Pancreas (tissue), 10 donors: Measurements from ENCODE around the gene HES2. TPM values are rescaled to one million over a fixed set of nuclear protein-coding genes. Genes with fewer than 3 reads are reported as not detected.

ENCODE experiments used
- ATAC-seq, 4 donors: fragments of 200-7000 bp; cut with Tn5 transposase; one replicate each; pipeline versions ENCODE4 v1.8.0 to v1.9.1; 2020; ENCODE audit warnings: mild to moderate bottlenecking in 4 of 4, moderate library complexity in 4 of 4
- DNase-seq, 6 donors: peaks; one replicate each; pipeline ENCODE4 v3.0.0-alpha.2; 2020
- FAIRE-seq: peaks from 2 replicates; lab custom pipeline; 2012; peaks lifted over from hg19 to GRCh38; lab: Jason Lieb, UNC
- H3K27ac ChIP-seq, 4 donors: fragments of 200-600 bp; sonication (generic); 1 replicate in 3 of 4; 2 replicates in 1 of 4; pipeline versions ENCODE4 v1.5.0 to v1.8.0; 2020
- H3K27me3 ChIP-seq, 4 donors: fragments of 200-600 bp; one replicate each; pipeline ENCODE4 v1.8.0; 2021
- H3K36me3 ChIP-seq, 3 donors: fragments of 200-600 bp; sonication (generic) in 1 of 3; one replicate each; pipeline versions ENCODE4 v1.5.0 to v1.8.0; 2020 to 2021
- H3K4me1 ChIP-seq, 3 donors: fragments of 200-600 bp; one replicate each; pipeline ENCODE4 v1.8.0; 2021
- H3K4me3 ChIP-seq, 4 donors: fragments of 200-600 bp; sonication (generic) in 2 of 4; one replicate each; pipeline versions ENCODE4 v1.5.0 to v1.8.0; 2020 to 2021
- H3K9me3 ChIP-seq, 4 donors: fragments of 200-600 bp; one replicate each; pipeline ENCODE4 v1.8.0; 2021
- CTCF ChIP-seq, 4 donors: fragments of 200-600 bp; sonication (generic) in 3 of 4; IDR thresholded peaks; one replicate each; pipeline versions ENCODE4 v1.5.0 to v1.8.0; 2021; ENCODE audit warnings: antibody characterized with exemption in 4 of 4
- WGBS, 2 donors: extraction: QIAGEN DNeasy Blood & Tissue Kit; methylation state at CpG; one replicate each; pipeline ENCODE4 v1.1.7; 2013; 5-methylcytosine and 5-hydroxymethylcytosine counted together
- intact Hi-C, 3 donors: fragments of 100-400 bp; cut with DNase I; formaldehyde crosslinking; loops; one replicate each; pipeline versions ENCODE4 v1.11.1 to v1.14.2; 2022
- polyA plus RNA-seq, 2 donors: library from polyadenylated mRNA; stranded (reverse); fragments of 200-250 nt; gene quantifications; one replicate each; pipeline ENCODE4 v1.2.3, GENCODE V29; 2013
- total RNA-seq, 6 donors: library from RNA; stranded (reverse); fragmentation: NEBNext Ultra II Directional in 4 of 6; extraction: Animal tissue kit (Norgen Biotek cat#: 25700) in 4 of 6; gene quantifications; one replicate each; pipeline versions ENCODE4 v1.2.1 to v1.2.4, GENCODE V29; 2021 to 2023
- donor health status: healthy with polysubstance abuse.
- donor health status: DM: no; HTN: no; CAD: no; lungs with moderate emphysema.
- donor health status: DM: no; HTN: no; CAD: no.
- donor health status: control.
- donor health status: control.
- donor health status: Bipolar disorder and iron deficiency.
- donor health status: DM: yes; HTN: yes; CAD: no.
- donor health status: DM: no; HTN: no; CAD: no.
- donor health status: DM: no; HTN: no; CAD: no.
- donor health status: DM: yes; HTN: yes; CAD: no.

HES2 gene
- total and polyA plus RNA-seq, 8 donors, result 0.03 to 0.31 (median 0.09) TPM; not detected in 5

DNA sequence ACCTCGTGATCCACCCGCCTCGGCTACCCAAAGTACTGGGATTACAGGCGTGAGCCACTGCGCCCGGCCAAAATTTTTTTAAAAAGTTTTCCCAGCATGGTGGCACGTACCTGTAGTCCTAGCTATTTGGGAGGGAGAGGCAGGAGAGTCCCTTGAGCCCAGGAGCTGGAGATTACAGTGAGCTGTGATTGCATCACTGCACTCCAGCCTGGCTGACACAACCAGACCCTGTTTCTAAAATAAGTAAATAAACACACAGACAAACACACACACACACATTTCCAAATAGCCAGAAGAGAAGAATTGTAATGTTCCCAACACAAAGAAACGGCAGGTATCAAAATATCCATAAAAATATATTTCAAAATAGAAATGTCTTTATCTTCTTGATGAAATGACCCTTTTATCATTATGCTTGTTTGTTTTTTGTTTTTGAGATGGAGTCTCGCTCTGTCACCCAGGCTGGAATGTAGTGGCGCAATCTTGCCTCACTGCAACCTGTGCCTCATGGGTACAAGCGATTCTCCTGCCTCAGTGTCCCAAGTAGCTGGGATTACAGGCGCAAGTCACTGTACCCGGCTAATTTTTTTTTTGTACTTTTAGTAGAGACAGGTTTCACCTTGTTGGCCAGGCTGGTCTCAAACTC, 9.3 kb downstream of the HES2 start:
- intact Hi-C loops, result no loop called here
- Histone ChIP-seq H3K27me3 (no peaks in the 10 kb centered on the region), H3K27ac (no peak overlapping the region), H3K4me3 (no peak overlapping the region), H3K36me3 (no peaks in the 10 kb centered on the region), H3K4me1 (peaks cover 0 to 3% (median 0%) of the 10 kb centered on the region in 3 donors), H3K9me3 (no peaks in the 10 kb centered on the region)
- DNase-seq (no peak), FAIRE-seq (no peak), ATAC-seq (no peak)
- 71 to 76% methylated on average over 13 of the region's 13 CpGs for WGBS, 2 donors
- no peak for TF ChIP-seq CTCF (IDR thresholded peaks at IDR 0.05)

DNA sequence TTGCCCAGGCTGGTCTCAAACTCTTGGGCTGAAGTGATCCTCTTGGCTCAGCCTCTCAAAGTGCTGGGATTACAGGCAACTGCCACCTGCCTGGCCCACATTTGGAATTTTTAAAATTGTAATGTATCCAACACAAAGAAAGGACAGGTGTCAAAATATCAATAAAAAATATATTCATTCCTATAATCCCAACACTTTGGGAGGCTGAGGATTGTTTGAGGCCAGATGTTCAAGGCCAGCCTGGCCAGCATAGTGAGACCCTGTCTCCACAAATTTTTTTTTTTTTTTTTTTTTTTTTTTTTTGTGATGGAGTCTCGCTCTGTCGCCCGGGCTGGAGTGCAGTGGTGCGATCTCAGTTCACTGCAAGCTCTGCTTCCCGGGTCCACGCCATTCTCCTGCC, 10.0 kb downstream of the HES2 start:
- no peaks in the 10 kb centered on the region for H3K27me3 ChIP-seq
- H3K4me3 ChIP-seq, result no peak overlapping the region
- ATAC-seq (no peak), FAIRE-seq (no peak), DNase-seq (no peak)
- WGBS, 2 donors, result 78 to 82% methylated on average over 5 to 6 of the region's 6 CpGs
- H3K4me1 ChIP-seq, result no peaks in the 10 kb centered on the region
- no peak for TF ChIP-seq CTCF (IDR thresholded peaks at IDR 0.05)
- intact Hi-C loops, result loop anchor here in 2 of 3 donors (5.0 to 10.0 kb wide), 4 partner anchors 55 to 162 kb away; no protein-coding TSS in a partner anchor
- no peak overlapping the region for H3K27ac ChIP-seq
- H3K36me3 ChIP-seq, result no peaks in the 10 kb centered on the region
- H3K9me3 ChIP-seq, result no peaks in the 10 kb centered on the region

- FAIRE-seq (no peak), ATAC-seq (no peak), DNase-seq (no peak)
- H3K9me3 ChIP-seq, result no peaks in the 10 kb centered on the region
- H3K27ac ChIP-seq, result no peak overlapping the region
- no peak overlapping the region for H3K4me3 ChIP-seq
- H3K36me3 ChIP-seq, result no peaks in the 10 kb centered on the region
- TF ChIP-seq CTCF (IDR thresholded peaks at IDR 0.05), result no peak
- H3K27me3 ChIP-seq, result no peaks in the 10 kb centered on the region
- H3K4me1 ChIP-seq, result no peaks in the 10 kb centered on the region
- intact Hi-C loops, result loop anchor here in 2 of 3 donors (5.0 to 10.0 kb wide), 4 partner anchors 54 to 162 kb away; no protein-coding TSS in a partner anchor
- 87 to 94% methylated on average over 4 of the region's 4 CpGs for WGBS, 2 donors
Observed at GRCh38 chr1:6409053-6409452, 10.7 kb downstream of the HES2 start.

DNA sequence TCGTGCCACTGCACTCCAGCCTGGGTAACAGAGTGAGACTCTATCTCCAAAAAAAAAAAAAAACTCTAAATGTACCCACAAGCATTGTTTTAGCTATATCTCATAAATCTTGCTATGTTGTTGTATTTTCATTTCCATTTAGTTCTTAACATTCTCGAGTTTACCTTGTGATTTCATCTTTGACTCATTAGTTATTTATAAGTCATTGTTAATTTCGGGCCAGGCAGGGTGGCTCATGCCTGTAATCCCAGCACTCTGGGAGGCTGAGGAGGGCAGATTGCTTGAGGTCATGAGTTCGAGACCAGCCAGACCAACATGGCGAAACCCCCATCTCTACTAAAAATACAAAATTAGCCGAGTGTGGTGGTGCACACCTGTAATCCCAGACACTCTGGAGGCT, 11.7 kb downstream of the HES2 start:
- H3K36me3 ChIP-seq, result no peaks in the 10 kb centered on the region
- H3K4me3 ChIP-seq, result no peak overlapping the region
- DNase-seq (no peak), ATAC-seq (no peak), FAIRE-seq (no peak)
- no peaks in the 10 kb centered on the region for H3K27me3 ChIP-seq
- WGBS, 2 donors, result 69 to 80% methylated on average over 6 of the region's 6 CpGs
- no peak overlapping the region for H3K27ac ChIP-seq
- TF ChIP-seq CTCF (IDR thresholded peaks at IDR 0.05), result no peak
- no peaks in the 10 kb centered on the region for H3K4me1 ChIP-seq
- intact Hi-C loops, result loop anchor here in 2 of 3 donors (5.0 to 10.0 kb wide), 4 partner anchors 53 to 161 kb away; no protein-coding TSS in a partner anchor
- no peaks in the 10 kb centered on the region for H3K9me3 ChIP-seq

DNA sequence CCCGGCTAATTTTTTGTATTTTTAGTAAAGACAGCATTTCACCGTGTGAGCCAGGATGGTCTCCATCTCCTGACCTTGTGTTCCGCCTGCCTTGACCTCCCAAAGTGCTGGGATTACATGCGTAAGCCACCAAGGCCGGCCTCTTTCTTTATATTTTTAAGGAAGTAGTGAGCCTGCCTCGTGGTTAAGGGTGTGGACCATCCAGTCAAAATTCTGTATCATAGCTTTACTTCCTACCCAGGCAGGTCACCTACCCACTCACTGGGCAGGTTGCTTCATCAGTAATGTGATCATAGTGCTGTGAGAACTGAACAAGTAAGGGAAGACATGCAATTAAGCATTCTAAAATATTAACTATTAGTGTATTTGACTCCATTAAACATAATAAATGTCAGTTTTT, 18.0 kb downstream of the HES2 start:
- H3K9me3 ChIP-seq, result no peaks in the 10 kb centered on the region
- DNase-seq (peak in 1 of 6 donors; percentile 1), FAIRE-seq (no peak), ATAC-seq (peak in 1 of 4 donors; percentile 31)
- no peak overlapping the region for H3K4me3 ChIP-seq
- WGBS, 2 donors, result 60 to 68% methylated on average over 6 of the region's 6 CpGs
- no peaks in the 10 kb centered on the region for H3K27me3 ChIP-seq
- no peaks in the 10 kb centered on the region for H3K36me3 ChIP-seq
- intact Hi-C loops, result loop anchor here in 1 of 3 donors (10.0 kb wide), 1 partner anchor 47 kb away; no protein-coding TSS in a partner anchor
- no peak overlapping the region for H3K27ac ChIP-seq
- TF ChIP-seq CTCF (IDR thresholded peaks at IDR 0.05), result no peak
- H3K4me1 ChIP-seq, result no peaks in the 10 kb centered on the region
